A673 (cell line): Measurements from ENCODE around the gene PNPLA1. TPM values are rescaled to one million over a fixed set of nuclear protein-coding genes. Genes with fewer than 3 reads are reported as not detected.

Source experiments
- BruUV-seq: library from RNA; stranded (reverse); fragments of 400-500 nt; replicated peaks from 2 replicates; lab custom pipeline; 2021; lab: Mats Ljungman, UMichigan
- CTCF ChIA-PET: fragments of 300-600 bp; sonication (Branson Sonifier 250); formaldehyde crosslinking; loops from one replicate; lab custom pipeline; 2022; ENCODE audit warnings: antibody characterized with exemption; lab: Charles Lee
- POLR2A ChIA-PET: fragments of 300-600 bp; sonication (Branson Sonifier 250); formaldehyde crosslinking; loops from one replicate; lab custom pipeline; 2022; ENCODE audit warnings: antibody characterized with exemption; ENCODE audit not compliant: low non-redundant PET; lab: Charles Lee
- DNase-seq: peaks from one replicate; pipeline ENCODE4 v3.0.0-alpha.2; 2015; ENCODE audit warnings: low spot score
- H3K27ac ChIP-seq: fragments of 200-600 bp; sonication (generic); 2 replicates; pipeline ENCODE4 v1.5.1; 2016; ENCODE audit warnings: mixed run types, low read depth, mild to moderate bottlenecking, mixed read lengths, antibody characterized with exemption, low read length; ENCODE audit not compliant: poor library complexity, severe bottlenecking
- H3K27me3 ChIP-seq: fragments of 200-600 bp; sonication (generic); replicated peaks from 2 replicates; pipeline ENCODE4 v1.6.1; 2017; ENCODE audit warnings: mixed run types, low read depth, mild to moderate bottlenecking, mixed read lengths, antibody characterized with exemption, low read length; ENCODE audit not compliant: insufficient read depth, poor library complexity
- H3K36me3 ChIP-seq: fragments of 200-600 bp; sonication (generic); 2 replicates; pipeline ENCODE4 v1.6.1; 2016; ENCODE audit warnings: mixed run types, mild to moderate bottlenecking, mixed read lengths, antibody characterized with exemption, low read length; ENCODE audit not compliant: insufficient read depth, poor library complexity, severe bottlenecking
- H3K4me1 ChIP-seq: fragments of 200-600 bp; sonication (generic); 2 replicates; pipeline ENCODE4 v1.6.1; 2017; ENCODE audit warnings: mixed run types, mild to moderate bottlenecking, mixed read lengths, antibody characterized with exemption, low read length; ENCODE audit not compliant: insufficient read depth, poor library complexity, severe bottlenecking
- H3K4me3 ChIP-seq: fragments of 200-600 bp; sonication (generic); 2 replicates; pipeline ENCODE4 v1.5.1; 2016; ENCODE audit warnings: low read depth, mixed run types, mild to moderate bottlenecking, mixed read lengths, low read length; ENCODE audit not compliant: poor library complexity, severe bottlenecking
- H3K9me3 ChIP-seq: fragments of 200-600 bp; sonication (generic); 2 replicates; pipeline ENCODE4 v1.6.1; 2016; ENCODE audit warnings: mixed run types, low read depth, mild to moderate bottlenecking, mixed read lengths, antibody characterized with exemption, low read length; ENCODE audit not compliant: poor library complexity, severe bottlenecking
- EZH2 ChIP-seq: fragments of 200-600 bp; sonication (generic); IDR thresholded peaks from 2 replicates; pipeline ENCODE4 v1.6.1; 2017; ENCODE audit warnings: borderline replicate concordance, low read depth, mild to moderate bottlenecking, mixed read lengths, antibody characterized with exemption, low read length; ENCODE audit not compliant: poor library complexity, severe bottlenecking
- intact Hi-C: fragments of 100-400 bp; cut with micrococcal nuclease; formaldehyde crosslinking; loops from one replicate; pipeline ENCODE4 v1.10.0; 2022; ENCODE audit not compliant: unreplicated experiment
- total RNA-seq: library from RNA; stranded (reverse); gene quantifications from 2 replicates; pipeline ENCODE4 v1.2.3, GENCODE V29; 2021
- TF ChIP-seq, protein P1 (sequence below): fragments of 300-800, 200-600 bp; sonication (generic); conservative IDR thresholded peaks from 2 replicates; pipeline ENCODE4 v1.5.1; 2017; ENCODE audit warnings: low read depth, mild to moderate bottlenecking, antibody characterized with exemption, low read length, moderate library complexity, mixed read lengths

Gene PNPLA1
- total RNA-seq, 1 experiment from 2014 or later = 0.26 TPM

DNA sequence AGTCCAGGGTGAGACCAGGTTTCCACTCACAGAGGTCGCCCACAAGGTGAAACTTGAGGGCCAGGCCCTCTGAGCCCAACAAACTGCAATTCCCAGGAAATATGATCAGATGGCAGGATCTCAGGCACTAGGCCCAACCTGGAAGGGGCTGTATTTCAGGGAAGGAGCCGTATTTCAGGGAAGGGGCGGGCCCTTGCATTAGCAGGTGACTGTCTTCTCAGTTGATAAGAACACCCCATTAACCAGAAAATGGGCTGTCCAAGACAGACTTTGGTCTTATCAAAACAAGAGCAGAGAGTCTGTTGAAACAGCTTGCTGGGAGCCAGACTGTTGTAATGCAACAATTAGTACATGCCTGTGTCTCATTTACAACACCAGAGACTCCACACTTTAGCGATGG is 77.8 kb downstream of the PNPLA1 start:
- TF ChIP-seq, protein P1, sequence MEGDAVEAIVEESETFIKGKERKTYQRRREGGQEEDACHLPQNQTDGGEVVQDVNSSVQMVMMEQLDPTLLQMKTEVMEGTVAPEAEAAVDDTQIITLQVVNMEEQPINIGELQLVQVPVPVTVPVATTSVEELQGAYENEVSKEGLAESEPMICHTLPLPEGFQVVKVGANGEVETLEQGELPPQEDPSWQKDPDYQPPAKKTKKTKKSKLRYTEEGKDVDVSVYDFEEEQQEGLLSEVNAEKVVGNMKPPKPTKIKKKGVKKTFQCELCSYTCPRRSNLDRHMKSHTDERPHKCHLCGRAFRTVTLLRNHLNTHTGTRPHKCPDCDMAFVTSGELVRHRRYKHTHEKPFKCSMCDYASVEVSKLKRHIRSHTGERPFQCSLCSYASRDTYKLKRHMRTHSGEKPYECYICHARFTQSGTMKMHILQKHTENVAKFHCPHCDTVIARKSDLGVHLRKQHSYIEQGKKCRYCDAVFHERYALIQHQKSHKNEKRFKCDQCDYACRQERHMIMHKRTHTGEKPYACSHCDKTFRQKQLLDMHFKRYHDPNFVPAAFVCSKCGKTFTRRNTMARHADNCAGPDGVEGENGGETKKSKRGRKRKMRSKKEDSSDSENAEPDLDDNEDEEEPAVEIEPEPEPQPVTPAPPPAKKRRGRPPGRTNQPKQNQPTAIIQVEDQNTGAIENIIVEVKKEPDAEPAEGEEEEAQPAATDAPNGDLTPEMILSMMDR = no peak
- TF ChIP-seq EZH2 = no peak
- intact Hi-C loops = no loop called here
- CTCF ChIA-PET = interaction anchor here (0.7 kb wide), 1 partner anchor 460 kb away, joined by 3 read pairs; no protein-coding TSS in a partner anchor

DNA sequence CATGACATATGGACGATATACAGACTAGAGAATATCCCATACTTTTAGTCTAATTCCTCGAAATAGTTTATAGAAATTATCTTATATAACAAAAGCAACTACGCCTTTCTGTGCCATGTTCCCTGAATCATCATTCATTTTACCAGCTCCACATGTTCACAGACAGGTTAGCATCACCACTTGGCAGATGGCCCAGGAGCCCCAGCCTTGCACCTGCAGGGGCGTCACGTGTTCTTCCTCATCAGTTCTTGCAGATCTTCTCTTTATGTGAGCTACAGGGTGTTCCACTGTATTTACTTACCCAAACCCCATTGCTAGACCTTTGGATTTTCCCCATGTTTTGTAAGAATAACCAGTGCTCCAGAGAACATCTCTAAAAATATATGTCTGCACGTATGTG is 79.4 kb downstream of the PNPLA1 start:
- CTCF ChIA-PET = no interaction called here
- POLR2A ChIA-PET = no interaction called here
- H3K27ac ChIP-seq = no peak overlapping the region
- BruUV-seq = no TSS peak
- H3K27me3 ChIP-seq = no peaks in the 10 kb centered on the region
- no peaks in the 10 kb centered on the region for H3K36me3 ChIP-seq
- intact Hi-C loops = no loop called here
- H3K9me3 ChIP-seq = peaks cover 11% of the 10 kb centered on the region
- H3K4me3 ChIP-seq = no peak overlapping the region
- no peaks in the 10 kb centered on the region for H3K4me1 ChIP-seq
- no peak for DNase-seq
- TF ChIP-seq EZH2 = no peak
- TF ChIP-seq, protein P1 = no peak

More for the DNA sequence above, 77.8 kb downstream of the PNPLA1 start:
- no TSS peak for BruUV-seq
- H3K4me1 ChIP-seq = no peaks in the 10 kb centered on the region
- H3K27me3 ChIP-seq = no peaks in the 10 kb centered on the region
- no peak overlapping the region for H3K4me3 ChIP-seq
- POLR2A ChIA-PET = no interaction called here
- no peaks in the 10 kb centered on the region for H3K36me3 ChIP-seq
- peaks cover 3% of the 10 kb centered on the region for H3K9me3 ChIP-seq
- DNase-seq = no peak
- H3K27ac ChIP-seq = no peak overlapping the region

DNA sequence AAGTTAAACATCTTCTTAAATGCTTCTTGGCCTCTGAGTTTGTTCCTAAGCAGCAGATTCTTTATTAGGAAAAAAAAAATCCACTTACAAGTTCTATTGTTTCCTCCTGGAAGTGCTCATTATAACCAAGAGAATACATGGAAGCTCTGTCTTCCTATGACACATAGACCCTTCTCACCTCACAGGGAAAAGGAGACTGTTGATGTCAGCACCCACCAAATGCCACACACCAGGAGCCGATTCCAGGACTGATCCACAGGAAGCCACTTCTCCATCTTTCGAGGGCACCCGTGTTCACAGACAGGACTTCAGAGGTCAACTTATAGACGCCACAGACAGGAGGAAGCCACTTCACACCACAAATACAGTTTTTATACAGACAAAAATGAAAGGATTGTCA is 80.2 kb downstream of the PNPLA1 start:
- Histone ChIP-seq H3K27me3 (no peaks in the 10 kb centered on the region), H3K9me3 (peaks cover 16% of the 10 kb centered on the region), H3K4me3 (no peak overlapping the region), H3K4me1 (no peaks in the 10 kb centered on the region), H3K27ac (no peak overlapping the region), H3K36me3 (no peaks in the 10 kb centered on the region)
- no peak for DNase-seq
- BruUV-seq = no TSS peak
- intact Hi-C loops = no loop called here
- POLR2A ChIA-PET = no interaction called here
- CTCF ChIA-PET = no interaction called here
- no peak for TF ChIP-seq EZH2
- TF ChIP-seq, protein P1 = no peak
